Activated CD4-positive, alpha-beta memory T cell treated with anti-CD3 and anti-CD28 coated beads for 36 hours (primary cell): ENCODE results near the gene TYMS. TPM values are rescaled to one million over a fixed set of nuclear protein-coding genes. Genes with fewer than 3 reads are reported as not detected.

ENCODE experiments used
- CTCF ChIA-PET: fragments of 350-600 bp; sonication (Branson Sonifier 250); formaldehyde crosslinking; loops from one replicate; lab custom pipeline; 2021; ENCODE audit warnings: antibody characterized with exemption, inconsistent platforms; lab: Charles Lee
- POLR2A ChIA-PET: fragments of 350-600 bp; sonication (Branson Sonifier 250); formaldehyde crosslinking; loops from one replicate; lab custom pipeline; 2021; ENCODE audit warnings: antibody characterized with exemption; lab: Charles Lee
- DNase-seq: peaks from one replicate; pipeline ENCODE4 v3.0.0-alpha.2; 2020
- H3K27ac Mint-ChIP-seq: one replicate; pipeline ENCODE4 v1.8.0; 2021; ENCODE audit warnings: mixed read lengths
- H3K27me3 Mint-ChIP-seq: one replicate; pipeline ENCODE4 v1.8.0; 2021; ENCODE audit warnings: mixed read lengths
- H3K36me3 Mint-ChIP-seq: one replicate; pipeline ENCODE4 v1.8.0; 2021; ENCODE audit warnings: mixed read lengths
- H3K4me1 Mint-ChIP-seq: one replicate; pipeline ENCODE4 v1.8.0; 2021; ENCODE audit warnings: low read depth, mixed read lengths
- H3K4me3 Mint-ChIP-seq: one replicate; pipeline ENCODE4 v1.8.0; 2021; ENCODE audit warnings: mild to moderate bottlenecking, mixed read lengths
- H3K9me3 Mint-ChIP-seq: one replicate; pipeline ENCODE4 v1.8.0; 2021; ENCODE audit warnings: mixed read lengths
- intact Hi-C: fragments of 100-400 bp; cut with micrococcal nuclease; formaldehyde crosslinking; loops from one replicate; pipeline ENCODE4 v1.15.1; 2023
- total RNA-seq, 2 experiments: library from RNA; stranded (reverse); gene quantifications; one replicate each; pipeline ENCODE4 v1.2.3, GENCODE V29; 2021

Gene TYMS
- total RNA-seq, 2 experiments from 2014 or later: 281 to 287 TPM

DNA sequence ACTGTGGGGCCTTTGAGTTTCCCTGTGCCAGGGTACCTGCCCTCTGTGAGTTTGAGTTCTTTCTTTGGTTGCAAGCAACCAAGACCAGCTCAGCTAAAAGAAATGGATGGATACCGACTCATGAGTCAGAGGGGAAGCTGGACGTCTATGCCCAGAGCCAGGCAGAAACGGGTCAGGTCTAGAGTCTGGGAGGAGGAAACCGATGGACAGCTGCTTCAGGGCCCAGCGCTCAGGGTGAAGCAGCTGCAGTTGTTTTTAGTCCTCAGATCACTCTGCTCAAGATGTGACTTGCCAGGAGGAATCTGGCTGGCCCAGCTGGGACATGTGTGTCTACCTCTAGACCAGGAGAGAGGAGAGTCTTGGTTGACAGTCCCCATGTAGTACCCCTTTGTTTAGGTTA, 10.1 kb upstream of the TYMS start:
- Mint-ChIP-seq H3K27ac (no peak overlapping the region), H3K36me3 (no peaks in the 10 kb centered on the region), H3K4me3 (no peak overlapping the region), H3K4me1 (peaks cover 12% of the 10 kb centered on the region), H3K27me3 (peaks cover 4% of the 10 kb centered on the region), H3K9me3 (no peaks in the 10 kb centered on the region)
- DNase-seq: no peak
- ChIA-PET POLR2A (no interaction called here), CTCF (interaction anchor here (1.1 to 2.7 kb wide), 2 partner anchors 21 to 23 kb away, joined by 3 to 8 read pairs; no protein-coding TSS in a partner anchor)
- intact Hi-C loops: no loop called here

- Mint-ChIP-seq H3K27me3 (peaks cover 8% of the 10 kb centered on the region), H3K9me3 (no peaks in the 10 kb centered on the region), H3K4me3 (no peak overlapping the region), H3K36me3 (no peaks in the 10 kb centered on the region), H3K27ac (no peak overlapping the region), H3K4me1 (peaks cover 10% of the 10 kb centered on the region)
- POLR2A ChIA-PET: interaction anchor here (1.1 kb wide), 1 partner anchor 9 kb away, joined by 3 read pairs; no protein-coding TSS in a partner anchor
- DNase-seq: no peak
- intact Hi-C loops: no loop called here
- CTCF ChIA-PET: interaction anchor here (1.0 kb wide), 1 partner anchor 25 kb away, joined by 3 read pairs; no protein-coding TSS in a partner anchor
Measured at GRCh38 chr18:649341-649740, 8.1 kb upstream of the TYMS start.

- intact Hi-C loops: no loop called here
- H3K4me3 Mint-ChIP-seq: no peak overlapping the region
- CTCF ChIA-PET: interaction anchor here (1.5 kb wide), 1 partner anchor 26 kb away, joined by 4 read pairs; no protein-coding TSS in a partner anchor
Measured at GRCh38 chr18:650428-650858, 7.0 kb upstream of the TYMS start.

DNA sequence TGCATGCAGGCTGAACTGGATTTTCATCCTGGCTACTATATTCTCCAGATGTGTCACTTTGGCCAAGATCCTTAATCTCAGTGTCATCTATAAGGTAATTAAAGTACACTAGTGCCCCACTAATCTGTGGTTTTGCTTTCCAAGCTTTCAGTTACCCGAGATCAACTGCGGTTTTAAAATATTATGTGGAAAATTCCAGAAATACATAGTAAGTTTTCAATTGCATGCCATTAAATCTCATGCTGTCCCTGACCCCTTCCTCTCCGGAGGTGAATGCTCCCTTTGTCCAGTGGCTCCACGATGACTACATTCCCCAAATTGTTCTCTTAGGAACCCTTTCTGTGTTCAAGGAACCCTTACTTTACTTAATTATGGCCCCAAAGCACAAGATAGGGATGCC, 5.3 kb upstream of the TYMS start:
- Mint-ChIP-seq H3K4me3 (no peak overlapping the region), H3K27ac (no peak overlapping the region), H3K9me3 (no peaks in the 10 kb centered on the region), H3K27me3 (peaks cover 23% of the 10 kb centered on the region), H3K36me3 (no peaks in the 10 kb centered on the region), H3K4me1 (peaks cover 8% of the 10 kb centered on the region)
- CTCF ChIA-PET: interaction anchor here (1.5 kb wide), 1 partner anchor 28 kb away, joined by 4 read pairs; no protein-coding TSS in a partner anchor
- POLR2A ChIA-PET: no interaction called here
- intact Hi-C loops: no loop called here
- DNase-seq: no peak

More at GRCh38 chr18:650428-650858, 7.0 kb upstream of the TYMS start:
- Mint-ChIP-seq H3K27me3 (peaks cover 14% of the 10 kb centered on the region), H3K4me1 (peaks cover 8% of the 10 kb centered on the region), H3K27ac (no peak overlapping the region), H3K36me3 (no peaks in the 10 kb centered on the region), H3K9me3 (no peaks in the 10 kb centered on the region)
- peak; percentile 61 for DNase-seq
- POLR2A ChIA-PET: interaction anchor here (1.1 kb wide), 1 partner anchor 8 kb away, joined by 3 read pairs; no protein-coding TSS in a partner anchor

DNA sequence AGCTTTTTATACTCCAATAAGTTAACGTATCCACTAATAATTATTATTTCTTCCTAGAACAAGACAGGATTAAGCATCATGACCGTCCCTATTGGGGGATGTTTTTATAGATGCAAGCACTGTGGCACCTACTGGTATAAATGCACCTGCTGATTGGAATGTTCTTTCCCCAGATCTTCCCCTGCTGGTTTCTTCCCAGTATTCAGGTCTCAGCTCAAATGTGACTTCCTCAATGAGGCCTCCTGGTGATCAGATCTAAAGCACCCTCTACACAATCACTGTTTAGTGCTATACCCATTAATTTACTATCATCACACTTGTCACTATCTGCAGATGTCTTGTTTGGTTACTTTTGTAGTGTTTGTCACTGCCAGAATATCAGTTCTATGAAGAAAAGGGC, 3.9 kb upstream of the TYMS start:
- no peak for DNase-seq
- ChIA-PET POLR2A (no interaction called here), CTCF (interaction anchor here (1.0 kb wide), 1 partner anchor 29 kb away, joined by 3 read pairs; no protein-coding TSS in a partner anchor)
- Mint-ChIP-seq H3K27me3 (peaks cover 23% of the 10 kb centered on the region), H3K4me1 (peaks cover 8% of the 10 kb centered on the region), H3K27ac (no peak overlapping the region), H3K9me3 (no peaks in the 10 kb centered on the region), H3K36me3 (peaks cover under 1% of the 10 kb centered on the region), H3K4me3 (no peak overlapping the region)
- intact Hi-C loops: no loop called here

DNA sequence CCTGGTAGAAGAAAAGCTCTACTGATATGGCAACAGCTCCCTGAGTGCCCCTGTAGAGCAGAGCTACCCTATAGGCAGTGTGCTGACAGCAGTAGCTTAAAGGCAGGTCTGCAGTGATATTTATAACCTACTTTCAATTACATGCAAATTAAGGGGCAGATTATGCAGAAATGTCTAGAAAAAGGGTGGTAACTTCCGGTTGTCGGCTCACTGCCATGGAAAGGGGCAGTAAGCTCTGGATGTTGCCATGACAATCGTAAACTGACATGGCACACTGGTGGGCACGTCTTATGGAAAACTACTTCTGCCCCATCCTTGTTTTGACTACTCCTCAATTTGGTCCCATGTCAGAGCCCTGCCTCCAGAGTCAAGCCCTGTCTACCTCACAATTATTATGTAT, 2.9 kb upstream of the TYMS start:
- no peak for DNase-seq
- Mint-ChIP-seq H3K36me3 (peaks cover 11% of the 10 kb centered on the region), H3K4me1 (peaks cover 17% of the 10 kb centered on the region), H3K9me3 (no peaks in the 10 kb centered on the region), H3K27ac (no peak overlapping the region), H3K27me3 (peaks cover 27% of the 10 kb centered on the region), H3K4me3 (no peak overlapping the region)
- intact Hi-C loops: no loop called here
- POLR2A ChIA-PET: no interaction called here
- CTCF ChIA-PET: interaction anchor here (0.6 to 1.0 kb wide), 2 partner anchors 30 to 177 kb away, joined by 3 read pairs; no protein-coding TSS in a partner anchor

- Mint-ChIP-seq H3K36me3 (peaks cover 20% of the 10 kb centered on the region), H3K4me3 (peak overlapping the region; percentile 20), H3K4me1 (peaks cover 17% of the 10 kb centered on the region), H3K9me3 (no peaks in the 10 kb centered on the region), H3K27ac (no peak overlapping the region), H3K27me3 (peaks cover 29% of the 10 kb centered on the region)
- intact Hi-C loops: loop anchor here (5.0 kb wide), 2 partner anchors 33 to 58 kb away; partner anchors contain the start of gene CLUL1
- POLR2A ChIA-PET: no interaction called here
- DNase-seq: no peak
- CTCF ChIA-PET: no interaction called here
Measured at GRCh38 chr18:655445-655844, 2.0 kb upstream of the TYMS start.

DNA sequence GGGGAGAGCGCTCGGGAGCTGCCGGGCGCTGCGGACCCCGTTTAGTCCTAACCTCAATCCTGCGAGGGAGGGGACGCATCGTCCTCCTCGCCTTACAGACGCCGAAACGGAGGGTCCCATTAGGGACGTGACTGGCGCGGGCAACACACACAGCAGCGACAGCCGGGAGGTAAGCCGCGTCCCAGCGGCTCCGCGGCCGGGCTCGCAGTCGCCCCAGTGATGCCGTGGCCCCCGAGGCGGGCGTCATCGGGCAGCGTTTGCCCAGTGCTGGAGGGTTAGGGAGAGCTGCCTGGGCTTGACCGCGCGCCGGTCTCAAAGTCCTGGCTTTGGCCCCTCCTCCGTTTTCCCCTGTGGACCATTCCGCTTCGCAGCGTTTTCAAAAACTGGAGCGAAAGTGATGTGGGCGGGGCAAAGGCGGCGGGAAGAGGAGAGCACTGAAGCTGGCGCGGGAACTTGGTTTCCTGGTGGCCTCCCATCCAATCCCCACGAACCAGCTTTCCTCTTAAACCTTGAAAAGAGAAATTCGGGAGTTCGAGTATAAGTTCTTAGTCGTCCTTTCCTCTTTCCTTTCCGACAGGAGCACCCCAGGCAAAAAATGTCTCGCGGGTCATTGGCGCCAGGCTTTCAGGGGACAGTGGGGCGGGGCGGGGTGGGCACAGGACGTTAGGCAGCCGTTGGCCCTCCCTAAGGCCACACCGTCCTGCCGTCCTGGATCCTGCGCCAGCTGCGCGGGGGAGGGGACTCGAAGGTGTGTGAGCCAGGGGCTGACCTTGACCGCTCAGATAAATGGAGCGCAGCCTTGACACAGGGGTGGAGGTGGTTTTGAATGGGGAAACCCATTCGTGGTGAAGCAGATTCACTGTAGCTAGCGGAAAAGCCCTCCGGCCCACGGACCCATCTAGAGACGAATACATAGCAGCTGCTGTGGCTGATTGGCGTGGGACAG, 821 bp downstream of the TYMS start:
- H3K9me3 Mint-ChIP-seq: peaks cover 8% of the 10 kb centered on the region
- intact Hi-C loops: loop anchor here (1.0 to 5.0 kb wide), 5 partner anchors 24 to 155 kb away; partner anchors contain the start of genes CLUL1, ENOSF1 and YES1

DNA sequence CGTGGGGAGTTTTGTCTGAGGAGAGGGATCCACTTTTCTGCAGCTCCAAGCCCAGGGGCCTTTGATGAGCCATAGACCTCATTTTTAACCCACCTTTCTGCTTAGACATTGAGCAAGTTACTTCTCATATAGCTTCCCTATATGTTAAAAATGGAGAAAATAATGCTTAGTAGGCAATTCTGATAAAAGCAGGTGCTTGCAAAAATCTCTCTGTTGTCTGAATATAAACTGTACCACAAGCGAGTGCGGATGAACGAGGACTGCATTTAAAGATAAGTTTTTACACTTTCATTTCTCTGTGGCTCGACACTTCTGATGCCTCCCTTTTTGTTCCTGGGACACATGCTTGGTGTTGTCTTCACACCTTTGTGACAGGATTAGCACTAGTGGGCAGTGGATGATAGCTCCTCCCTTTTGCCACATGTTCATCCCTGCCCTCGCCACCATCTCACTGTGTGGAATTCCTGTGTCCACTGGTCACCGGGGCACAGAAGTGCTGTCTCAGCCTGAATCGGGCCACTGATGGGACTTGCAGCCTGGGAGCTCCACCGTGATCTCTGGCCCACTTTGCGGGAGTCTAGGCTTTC, 1.6 kb downstream of the TYMS start:
- ChIA-PET CTCF (interaction anchor here (0.6 to 2.5 kb wide), 5 partner anchors 34 to 1664 kb away, joined by 3 to 16 read pairs (median 4); no protein-coding TSS in a partner anchor), POLR2A (interaction anchor here (0.9 to 2.6 kb wide), 7 partner anchors 9 to 153 kb away, joined by 3 to 16 read pairs (median 6); partner anchors contain the start of genes ENOSF1 and YES1)
- Mint-ChIP-seq H3K4me3 (peak overlapping the region; percentile 92), H3K4me1 (peaks cover 12% of the 10 kb centered on the region), H3K27me3 (peaks cover 21% of the 10 kb centered on the region), H3K36me3 (peaks cover 42% of the 10 kb centered on the region), H3K27ac (peak overlapping the region; percentile 84), H3K9me3 (peaks cover 8% of the 10 kb centered on the region)
- DNase-seq: no peak
- intact Hi-C loops: loop anchor here (1.0 to 5.0 kb wide), 5 partner anchors 23 to 154 kb away; partner anchors contain the start of genes CLUL1, ENOSF1 and YES1

More for the DNA sequence above, 821 bp downstream of the TYMS start:
- Mint-ChIP-seq H3K27me3 (peaks cover 25% of the 10 kb centered on the region), H3K36me3 (peaks cover 40% of the 10 kb centered on the region), H3K4me3 (peak overlapping the region; percentile 92), H3K4me1 (peaks cover 12% of the 10 kb centered on the region), H3K27ac (peak overlapping the region; percentile 84)
- peak; percentile 85 for DNase-seq
- POLR2A ChIA-PET: interaction anchor here (0.8 to 2.6 kb wide), 9 partner anchors 8 to 154 kb away, joined by 3 to 16 read pairs (median 5); partner anchors contain the start of genes ENOSF1 and YES1
- CTCF ChIA-PET: interaction anchor here (0.5 to 2.5 kb wide), 9 partner anchors 31 to 1665 kb away, joined by 3 to 16 read pairs (median 6); partner anchors contain the start of gene ENOSF1

DNA sequence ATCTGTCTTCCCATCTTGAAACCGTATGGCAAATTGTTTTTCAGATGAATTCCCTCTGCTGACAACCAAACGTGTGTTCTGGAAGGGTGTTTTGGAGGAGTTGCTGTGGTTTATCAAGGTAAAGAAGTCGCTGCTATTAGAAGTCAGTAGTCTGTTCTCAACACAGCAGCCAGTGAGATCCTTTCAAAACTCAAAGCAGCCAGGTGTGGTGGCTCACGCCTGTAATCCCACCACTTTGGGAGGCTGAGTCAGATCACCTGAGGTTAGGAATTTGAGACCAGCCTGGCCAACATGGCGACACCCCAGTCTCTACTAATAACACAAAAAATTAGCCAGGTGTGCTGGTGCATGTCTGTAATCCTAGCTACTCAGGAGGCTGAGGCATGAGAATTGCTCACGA, 2.1 kb downstream of the TYMS start:
- Mint-ChIP-seq H3K9me3 (peaks cover 8% of the 10 kb centered on the region), H3K36me3 (peaks cover 43% of the 10 kb centered on the region)
- DNase-seq: no peak

DNA sequence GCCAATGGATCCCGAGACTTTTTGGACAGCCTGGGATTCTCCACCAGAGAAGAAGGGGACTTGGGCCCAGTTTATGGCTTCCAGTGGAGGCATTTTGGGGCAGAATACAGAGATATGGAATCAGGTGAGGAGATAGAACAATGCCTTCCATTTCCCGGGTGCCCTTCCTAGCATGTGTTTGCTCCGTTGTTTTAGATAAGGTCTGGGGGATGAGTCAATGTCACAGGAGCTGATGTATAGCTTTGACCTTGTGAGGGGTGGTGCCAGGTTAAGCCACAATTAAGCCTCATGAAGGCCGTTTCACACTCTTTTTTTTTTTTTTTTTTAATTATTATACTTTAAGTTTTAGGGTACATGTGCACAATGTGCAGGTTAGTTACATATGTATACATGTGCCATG, 4.7 kb downstream of the TYMS start:
- ChIA-PET POLR2A (no interaction called here), CTCF (interaction anchor here (0.8 kb wide), 1 partner anchor 168 kb away, joined by 3 read pairs; no protein-coding TSS in a partner anchor)

More for the DNA sequence above, 2.1 kb downstream of the TYMS start:
- Mint-ChIP-seq H3K4me3 (peak overlapping the region; percentile 92), H3K27me3 (peaks cover 20% of the 10 kb centered on the region), H3K4me1 (peaks cover 12% of the 10 kb centered on the region), H3K27ac (no peak overlapping the region)
- ChIA-PET POLR2A (interaction anchor here (0.9 to 2.5 kb wide), 4 partner anchors 14 to 56 kb away, joined by 3 to 8 read pairs (median 4); partner anchors contain the start of gene ENOSF1), CTCF (interaction anchor here (1.0 kb wide), 1 partner anchor 56 kb away, joined by 3 read pairs; no protein-coding TSS in a partner anchor)
- intact Hi-C loops: loop anchor here (2.0 to 5.0 kb wide), 3 partner anchors 37 to 153 kb away; partner anchors contain the start of genes CLUL1 and YES1

More for the DNA sequence above, 4.7 kb downstream of the TYMS start:
- peaks cover 12% of the 10 kb centered on the region for H3K4me1 Mint-ChIP-seq
- H3K27me3 Mint-ChIP-seq: peaks cover 6% of the 10 kb centered on the region
- intact Hi-C loops: no loop called here
- H3K9me3 Mint-ChIP-seq: peaks cover 16% of the 10 kb centered on the region
- no peak overlapping the region for H3K4me3 Mint-ChIP-seq
- H3K36me3 Mint-ChIP-seq: peaks cover 54% of the 10 kb centered on the region
- H3K27ac Mint-ChIP-seq: no peak overlapping the region
- DNase-seq: no peak
